Neutrophil (primary cell): ENCODE data around the gene TPRA1.

ENCODE experiments used
- H3K27ac ChIP-seq: fragments of 200-600 bp; sonication (generic); 2 replicates; pipeline ENCODE4 v1.5.1; 2016; ENCODE audit warnings: mild to moderate bottlenecking, moderate library complexity
- H3K27me3 ChIP-seq: fragments of 200-600 bp; sonication (generic); 2 replicates; pipeline ENCODE4 v1.6.0; 2016; ENCODE audit warnings: mild to moderate bottlenecking
- H3K36me3 ChIP-seq: fragments of 200-600 bp; sonication (generic); 2 replicates; pipeline ENCODE4 v1.5.1; 2017
- H3K4me1 ChIP-seq, 2 experiments: fragments of 200-600 bp in 1 of 2; sonication (generic) in 1 of 2; 1 replicate in 1 of 2; 2 replicates in 1 of 2; pipeline versions ENCODE4 v1.5.1 to v1.6.1; 2013 to 2016; ENCODE audit warnings: low read depth in 1 of 2, low read length in 1 of 2, mild to moderate bottlenecking in 1 of 2, moderate library complexity in 1 of 2; ENCODE audit not compliant: control insufficient read depth in 1 of 2, insufficient read depth in 1 of 2
- H3K4me3 ChIP-seq, 2 experiments: fragments of 200-600 bp in 1 of 2; sonication (generic) in 1 of 2; 1 replicate in 1 of 2; 2 replicates in 1 of 2; pipeline ENCODE4 v1.5.1; 2013 to 2016; ENCODE audit warnings: low read depth in 1 of 2, low read length in 1 of 2, mild to moderate bottlenecking in 1 of 2, moderate library complexity in 1 of 2
- H3K9me3 ChIP-seq: fragments of 200-600 bp; sonication (generic); 2 replicates; pipeline ENCODE4 v1.5.1; 2016
- TF ChIP-seq, protein P1 (sequence below): fragments of 200-600 bp; sonication (generic); IDR thresholded peaks from 2 replicates; pipeline ENCODE4 v1.5.1; 2016; ENCODE audit warnings: antibody characterized with exemption

Gene TPRA1

GRCh38 chr3:127578802-127579201, 11.7 kb downstream of the TPRA1 start:
- Histone ChIP-seq H3K27me3 (no peaks in the 10 kb centered on the region), H3K36me3 (peaks cover 46% of the 10 kb centered on the region), H3K9me3 (no peaks in the 10 kb centered on the region), H3K27ac (no peak overlapping the region), H3K4me3 (no peak overlapping the region), H3K4me1 (peaks cover 3 to 5% of the 10 kb centered on the region in 2 experiments)
- TF ChIP-seq, protein P1, sequence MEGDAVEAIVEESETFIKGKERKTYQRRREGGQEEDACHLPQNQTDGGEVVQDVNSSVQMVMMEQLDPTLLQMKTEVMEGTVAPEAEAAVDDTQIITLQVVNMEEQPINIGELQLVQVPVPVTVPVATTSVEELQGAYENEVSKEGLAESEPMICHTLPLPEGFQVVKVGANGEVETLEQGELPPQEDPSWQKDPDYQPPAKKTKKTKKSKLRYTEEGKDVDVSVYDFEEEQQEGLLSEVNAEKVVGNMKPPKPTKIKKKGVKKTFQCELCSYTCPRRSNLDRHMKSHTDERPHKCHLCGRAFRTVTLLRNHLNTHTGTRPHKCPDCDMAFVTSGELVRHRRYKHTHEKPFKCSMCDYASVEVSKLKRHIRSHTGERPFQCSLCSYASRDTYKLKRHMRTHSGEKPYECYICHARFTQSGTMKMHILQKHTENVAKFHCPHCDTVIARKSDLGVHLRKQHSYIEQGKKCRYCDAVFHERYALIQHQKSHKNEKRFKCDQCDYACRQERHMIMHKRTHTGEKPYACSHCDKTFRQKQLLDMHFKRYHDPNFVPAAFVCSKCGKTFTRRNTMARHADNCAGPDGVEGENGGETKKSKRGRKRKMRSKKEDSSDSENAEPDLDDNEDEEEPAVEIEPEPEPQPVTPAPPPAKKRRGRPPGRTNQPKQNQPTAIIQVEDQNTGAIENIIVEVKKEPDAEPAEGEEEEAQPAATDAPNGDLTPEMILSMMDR, result no peak

DNA sequence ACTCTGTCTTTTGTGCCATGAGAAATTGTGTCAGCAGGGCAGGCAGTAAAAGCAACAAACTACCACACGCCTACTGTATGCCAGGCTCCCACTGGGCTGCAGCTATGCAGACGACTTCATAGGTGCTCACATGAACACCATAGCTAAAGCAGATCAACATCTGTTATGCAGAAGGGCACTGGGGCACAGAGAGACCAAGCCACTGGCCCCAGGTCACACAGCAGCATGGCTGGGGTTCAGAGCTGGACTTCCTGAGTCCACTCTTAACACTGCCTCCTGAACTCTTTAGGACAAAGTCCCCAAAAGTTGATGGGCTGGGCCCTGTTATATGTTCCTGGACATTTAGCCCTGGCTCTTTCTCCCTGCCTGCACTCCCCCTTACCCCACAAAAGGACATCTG, 12.4 kb downstream of the TPRA1 start:
- Histone ChIP-seq H3K4me3 (no peak overlapping the region), H3K36me3 (peaks cover 52% of the 10 kb centered on the region), H3K4me1 (peaks cover 3 to 5% of the 10 kb centered on the region in 2 experiments), H3K27ac (no peak overlapping the region), H3K9me3 (no peaks in the 10 kb centered on the region), H3K27me3 (no peaks in the 10 kb centered on the region)
- TF ChIP-seq, protein P1, result no peak

- Histone ChIP-seq H3K27me3 (no peaks in the 10 kb centered on the region), H3K27ac (no peak overlapping the region), H3K9me3 (no peaks in the 10 kb centered on the region), H3K4me3 (no peak overlapping the region), H3K4me1 (peaks cover 3 to 5% of the 10 kb centered on the region in 2 experiments), H3K36me3 (peaks cover 60% of the 10 kb centered on the region)
- TF ChIP-seq, protein P1, result no peak
Measured at GRCh38 chr3:127577448-127577847, 13.1 kb downstream of the TPRA1 start.

GRCh38 chr3:127574880-127575878, 15.4 kb downstream of the TPRA1 start:
- peaks cover 79% of the 10 kb centered on the region for H3K36me3 ChIP-seq
- H3K27ac ChIP-seq, result no peak overlapping the region
- TF ChIP-seq, protein P1, result peak; percentile 97
- no peaks in the 10 kb centered on the region for H3K27me3 ChIP-seq
- H3K4me3 ChIP-seq, result no peak overlapping the region
- no peaks in the 10 kb centered on the region for H3K9me3 ChIP-seq
- H3K4me1 ChIP-seq, result peaks cover 3 to 5% of the 10 kb centered on the region in 2 experiments

- TF ChIP-seq, protein P1, result no peak
- Histone ChIP-seq H3K27me3 (no peaks in the 10 kb centered on the region), H3K36me3 (peaks cover 70% of the 10 kb centered on the region), H3K27ac (no peak overlapping the region), H3K4me3 (no peak overlapping the region), H3K9me3 (no peaks in the 10 kb centered on the region), H3K4me1 (peaks cover 3 to 5% of the 10 kb centered on the region in 2 experiments)
Measured at GRCh38 chr3:127573912-127574311, 16.6 kb downstream of the TPRA1 start.
